Small intestine (tissue), 7 donors: Measurements from ENCODE around the gene MEG3. TPM values are rescaled to one million over a fixed set of nuclear protein-coding genes. Genes with fewer than 3 reads are reported as not detected.
"Not testable (repeated sequence)": the region's sequence is repeated elsewhere in the genome, so short reads cannot be mapped to it uniquely, and the experiment has no call there.

Experiments
- DNase-seq, 2 donors: peaks; one replicate each; pipeline versions ENCODE4 v3.0.0 to v3.0.0-alpha.2; 2013
- FAIRE-seq: peaks from 2 replicates; lab custom pipeline; 2012; peaks lifted over from hg19 to GRCh38; lab: Jason Lieb, UNC
- H3K27ac ChIP-seq, 3 donors: one replicate each; pipeline ENCODE4 v1.5.1; 2013; ENCODE audit warnings: low read length in 2 of 3, mild to moderate bottlenecking in 2 of 3, control low read depth in 1 of 3, inconsistent platforms in 1 of 3, low read depth in 1 of 3, moderate library complexity in 1 of 3
- H3K27me3 ChIP-seq, 3 donors: one replicate each; pipeline ENCODE4 v1.6.1; 2013; ENCODE audit warnings: low read length in 3 of 3, inconsistent platforms in 1 of 3; ENCODE audit not compliant: control insufficient read depth in 3 of 3, insufficient read depth in 3 of 3
- H3K36me3 ChIP-seq, 3 donors: one replicate each; pipeline ENCODE4 v1.6.1; 2013; ENCODE audit warnings: low read length in 3 of 3, inconsistent platforms in 1 of 3, low read depth in 1 of 3, mild to moderate bottlenecking in 1 of 3, moderate library complexity in 1 of 3; ENCODE audit not compliant: control insufficient read depth in 3 of 3, insufficient read depth in 2 of 3
- H3K4me1 ChIP-seq, 3 donors: one replicate each; pipeline ENCODE4 v1.6.1; 2013; ENCODE audit warnings: low read length in 2 of 3, inconsistent platforms in 1 of 3, low read depth in 1 of 3, mild to moderate bottlenecking in 1 of 3, moderate library complexity in 1 of 3; ENCODE audit not compliant: control insufficient read depth in 3 of 3, insufficient read depth in 2 of 3
- H3K4me3 ChIP-seq, 3 donors: one replicate each; pipeline ENCODE4 v1.5.1; 2013; ENCODE audit warnings: low read length in 3 of 3, control low read depth in 1 of 3, inconsistent platforms in 1 of 3, low read depth in 1 of 3, mild to moderate bottlenecking in 1 of 3, moderate library complexity in 1 of 3
- H3K9me3 ChIP-seq, 2 donors: one replicate each; pipeline ENCODE4 v1.6.1; 2013; ENCODE audit warnings: low read depth in 1 of 2, low read length in 1 of 2; ENCODE audit not compliant: control insufficient read depth in 2 of 2, insufficient read depth in 1 of 2
- WGBS, 3 donors: extraction: QIAGEN DNeasy Blood & Tissue Kit; methylation state at CpG; one replicate each; pipeline ENCODE4 v1.1.7; 2013; 5-methylcytosine and 5-hydroxymethylcytosine counted together
- polyA plus RNA-seq, 4 donors: library from polyadenylated mRNA; stranded (reverse) in 3 of 4; unstranded in 1 of 4; fragments of 200-250 nt in 3 of 4; fragments of 120-200 nt in 1 of 4; gene quantifications; one replicate each; pipeline versions ENCODE4 v1.2.1 to v1.2.3, GENCODE V29; 2013
- donor health status: healthy with polysubstance abuse.
- donor health status: control.
- donor health status: control.
- donor health status: Bipolar disorder and iron deficiency.
- donor health status: healthy.

MEG3 gene
- polyA plus RNA-seq, 4 donors, result 5.1 to 86.5 (median 14.6) TPM

DNA sequence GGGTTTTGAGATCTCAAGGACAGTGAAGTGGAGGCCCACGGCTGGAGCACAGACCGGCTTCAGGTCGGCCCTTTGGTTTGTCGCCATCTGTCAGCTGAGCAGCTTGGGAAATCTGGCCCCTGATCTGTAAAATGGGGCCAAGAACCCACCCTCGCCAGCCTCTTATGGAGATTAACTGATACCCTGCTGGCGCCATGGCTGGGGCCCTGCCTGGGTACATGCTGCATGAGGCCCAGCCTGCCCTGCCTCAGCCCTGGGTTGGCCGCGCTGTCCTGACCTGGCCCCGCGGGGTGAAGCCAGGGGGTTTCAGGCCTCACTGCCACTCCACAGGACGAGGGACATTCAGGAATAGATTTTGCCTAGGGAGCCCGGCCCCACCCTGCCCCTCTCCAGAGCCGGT is 33.9 kb upstream of the MEG3 start:
- H3K4me1 ChIP-seq, result no peaks in the 10 kb centered on the region
- H3K36me3 ChIP-seq, result no peaks in the 10 kb centered on the region
- FAIRE-seq, result no peak
- WGBS, 3 donors, result 85 to 91% (median 86%) methylated on average over 13 of the region's 13 CpGs
- no peak for DNase-seq
- H3K27ac ChIP-seq, result no peak overlapping the region
- no peaks in the 10 kb centered on the region for H3K27me3 ChIP-seq
- H3K9me3 ChIP-seq, result no peaks in the 10 kb centered on the region
- H3K4me3 ChIP-seq, result no peak overlapping the region

DNA sequence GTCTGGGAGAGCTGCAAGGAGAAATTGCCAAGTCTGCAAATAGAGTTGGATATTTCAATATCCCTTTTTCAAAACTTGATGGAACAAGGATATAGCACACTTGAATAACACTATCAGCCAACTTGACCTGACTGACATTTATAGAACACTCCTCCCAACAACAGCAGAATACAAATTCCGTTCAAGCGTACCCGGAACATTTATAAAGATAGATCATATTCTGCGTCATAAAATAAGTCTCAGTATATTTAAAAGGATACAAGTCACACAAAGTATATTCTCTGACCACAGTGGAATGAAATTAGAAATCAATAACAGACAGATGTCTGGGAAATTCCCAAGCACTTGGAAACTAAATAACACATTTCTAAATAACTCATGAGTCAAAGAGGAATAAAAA is 29.0 kb upstream of the MEG3 start:
- no peak for FAIRE-seq
- Histone ChIP-seq H3K36me3 (no peaks in the 10 kb centered on the region), H3K27me3 (no peaks in the 10 kb centered on the region), H3K4me1 (no peaks in the 10 kb centered on the region), H3K27ac (no peak overlapping the region), H3K4me3 (no peak overlapping the region), H3K9me3 (no peaks in the 10 kb centered on the region)
- WGBS, 3 donors, result 69 to 79% (median 76%) methylated on average over 4 of the region's 4 CpGs
- no peak for DNase-seq

DNA sequence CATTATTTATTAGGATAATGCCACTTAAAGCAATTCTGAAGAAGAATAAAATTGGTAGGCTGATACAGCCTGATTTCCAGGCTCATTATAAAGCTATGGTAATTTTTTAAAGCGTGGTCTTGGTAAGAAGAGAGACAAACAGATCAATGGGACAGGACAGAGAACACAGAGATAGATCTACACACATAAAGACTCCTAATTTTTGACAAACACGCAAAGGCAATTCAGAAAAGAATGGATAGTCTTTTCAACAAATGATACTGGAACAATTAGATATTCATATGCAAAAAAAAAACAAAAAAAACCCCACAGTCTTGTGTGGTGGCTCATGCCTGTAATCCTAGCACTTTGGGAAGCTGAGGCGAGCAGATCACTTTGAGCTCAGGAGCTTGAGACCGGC is 25.9 kb upstream of the MEG3 start:
- H3K4me1 ChIP-seq, result no peaks in the 10 kb centered on the region

DNA sequence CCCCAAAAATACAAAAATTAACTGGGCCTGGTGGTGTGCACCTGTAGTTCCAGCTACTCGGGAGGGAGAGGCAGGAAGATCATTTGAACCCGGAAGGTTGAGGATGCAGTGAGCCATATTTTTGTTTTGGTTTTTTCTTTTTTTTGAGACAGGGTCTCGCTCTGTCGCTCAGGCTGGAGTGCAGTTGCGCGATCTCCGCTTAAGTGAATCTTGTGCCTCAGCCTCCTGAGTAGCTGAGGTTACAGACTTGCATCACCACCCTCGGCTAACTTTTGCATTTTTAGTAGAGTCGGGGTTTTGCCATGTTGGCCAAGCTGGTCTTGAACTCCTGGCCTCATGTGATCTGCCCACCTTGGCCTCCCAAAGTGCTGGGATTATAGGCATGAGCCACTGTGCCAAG is 24.5 kb upstream of the MEG3 start:
- not testable (repeated sequence) for H3K27ac ChIP-seq, DNase-seq, FAIRE-seq, H3K9me3 ChIP-seq, H3K4me1 ChIP-seq, H3K27me3 ChIP-seq, H3K4me3 ChIP-seq, H3K36me3 ChIP-seq
- 87 to 94% (median 91%) methylated on average over 9 of the region's 9 CpGs for WGBS, 3 donors

More for the DNA sequence above, 25.9 kb upstream of the MEG3 start:
- no peak overlapping the region for H3K4me3 ChIP-seq
- H3K36me3 ChIP-seq, result no peaks in the 10 kb centered on the region
- DNase-seq (no peak), FAIRE-seq (no peak)
- 65 to 78% (median 71%) methylated on average over 4 of the region's 4 CpGs for WGBS, 3 donors
- no peak overlapping the region for H3K27ac ChIP-seq
- peaks cover 0 to 4% (median 2%) of the 10 kb centered on the region in 3 donors for H3K27me3 ChIP-seq
- H3K9me3 ChIP-seq, result no peaks in the 10 kb centered on the region

DNA sequence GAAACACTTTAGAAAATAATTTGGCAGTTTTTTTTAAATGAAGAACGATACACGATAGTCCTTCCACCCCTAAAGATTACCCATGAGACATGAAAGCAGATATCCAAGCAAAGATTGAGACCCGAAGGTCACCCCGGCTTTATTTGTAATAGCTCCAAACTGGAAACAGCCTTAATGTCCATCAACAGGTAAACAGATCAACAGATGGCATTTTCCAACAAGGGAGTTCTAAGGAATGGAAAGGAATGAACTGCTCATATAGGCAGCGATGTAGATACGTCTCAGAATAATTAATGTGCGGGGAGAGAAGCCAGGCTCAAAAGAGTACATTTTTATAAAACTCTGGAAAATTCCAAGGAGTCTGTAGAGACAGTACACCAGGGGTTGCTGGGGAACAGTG is 23.7 kb upstream of the MEG3 start:
- peaks cover 0 to 4% (median 2%) of the 10 kb centered on the region in 3 donors for H3K27me3 ChIP-seq
- H3K9me3 ChIP-seq, result no peaks in the 10 kb centered on the region
- FAIRE-seq, result no peak
- 82 to 88% (median 82%) methylated on average over 7 of the region's 7 CpGs for WGBS, 3 donors
- H3K36me3 ChIP-seq, result no peaks in the 10 kb centered on the region
- no peak for DNase-seq
- H3K27ac ChIP-seq, result no peak overlapping the region
- H3K4me3 ChIP-seq, result no peak overlapping the region
- no peaks in the 10 kb centered on the region for H3K4me1 ChIP-seq

DNA sequence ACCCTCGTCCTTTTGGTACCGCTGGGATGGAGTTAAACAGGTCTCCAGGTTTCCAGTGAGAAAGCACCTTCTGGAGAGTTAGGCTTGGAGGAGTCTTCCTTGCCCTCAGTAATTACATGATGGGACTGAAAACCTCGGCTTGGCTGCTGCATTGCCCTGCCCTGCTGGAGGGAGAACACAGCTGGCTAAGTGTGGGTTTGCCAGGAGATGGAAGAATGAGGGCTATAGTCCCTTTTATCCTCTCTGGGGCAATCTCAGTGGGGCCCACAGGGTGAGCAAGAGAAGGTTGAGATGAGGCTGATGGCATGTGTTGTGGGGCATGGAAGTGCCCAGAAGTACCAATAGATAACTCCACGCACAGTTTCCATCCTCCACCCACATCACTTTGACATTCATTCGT is 23.2 kb upstream of the MEG3 start:
- FAIRE-seq (no peak), DNase-seq (no peak)
- Histone ChIP-seq H3K27ac (no peak overlapping the region), H3K36me3 (no peaks in the 10 kb centered on the region), H3K9me3 (peaks cover 0 to 5% of the 10 kb centered on the region in 2 donors), H3K27me3 (peaks cover 0 to 4% (median 2%) of the 10 kb centered on the region in 3 donors), H3K4me3 (no peak overlapping the region), H3K4me1 (no peaks in the 10 kb centered on the region)
- 56 to 79% (median 70%) methylated on average over 5 of the region's 5 CpGs for WGBS, 3 donors

GRCh38 chr14:100803226-100803625 is 22.7 kb upstream of the MEG3 start:
- no peaks in the 10 kb centered on the region for H3K36me3 ChIP-seq
- WGBS, 3 donors, result 76 to 88% (median 86%) methylated on average over 8 of the region's 8 CpGs
- H3K4me1 ChIP-seq, result no peaks in the 10 kb centered on the region
- H3K9me3 ChIP-seq, result peaks cover 0 to 9% of the 10 kb centered on the region in 2 donors
- H3K27me3 ChIP-seq, result peaks cover 0 to 9% (median 2%) of the 10 kb centered on the region in 3 donors
- H3K4me3 ChIP-seq, result no peak overlapping the region
- no peak overlapping the region for H3K27ac ChIP-seq
- FAIRE-seq (no peak), DNase-seq (no peak)

DNA sequence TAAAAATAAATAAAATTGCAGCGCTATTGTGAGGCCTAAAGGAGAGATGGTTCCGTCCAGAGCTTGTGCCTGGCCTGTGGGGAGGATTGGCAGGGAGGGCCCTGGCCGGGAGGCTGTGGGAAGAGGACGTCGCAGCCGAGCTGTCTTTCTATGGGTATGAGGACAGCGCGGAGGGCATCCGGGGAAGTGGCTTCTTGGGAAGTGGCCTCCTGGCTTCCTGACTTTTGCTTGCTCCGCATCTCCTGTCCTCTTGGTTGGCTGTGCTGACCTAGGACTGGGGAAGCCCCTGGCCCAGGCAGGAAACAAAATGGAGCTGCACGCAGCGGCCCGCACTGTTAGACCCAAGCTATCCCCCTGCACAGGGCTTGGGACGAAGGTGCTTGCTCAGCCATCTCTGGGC is 22.2 kb upstream of the MEG3 start:
- Histone ChIP-seq H3K27ac (no peak overlapping the region), H3K4me3 (no peak overlapping the region), H3K27me3 (peaks cover 0 to 12% (median 4%) of the 10 kb centered on the region in 3 donors), H3K4me1 (no peaks in the 10 kb centered on the region), H3K9me3 (peaks cover 0 to 14% of the 10 kb centered on the region in 2 donors), H3K36me3 (no peaks in the 10 kb centered on the region)
- no peak for DNase-seq
- no peak for FAIRE-seq
- 85 to 88% (median 88%) methylated on average over 14 of the region's 14 CpGs for WGBS, 3 donors

- no peak for FAIRE-seq
- WGBS, 3 donors, result 82 to 85% (median 84%) methylated on average over 12 to 13 of the region's 13 CpGs
- H3K4me3 ChIP-seq, result no peak overlapping the region
Observed at GRCh38 chr14:100804138-100804537, 21.8 kb upstream of the MEG3 start.

More at GRCh38 chr14:100804138-100804537, 21.8 kb upstream of the MEG3 start:
- DNase-seq, result no peak
- no peaks in the 10 kb centered on the region for H3K36me3 ChIP-seq
- no peaks in the 10 kb centered on the region for H3K4me1 ChIP-seq
- H3K9me3 ChIP-seq, result peaks cover 0 to 19% of the 10 kb centered on the region in 2 donors
- peaks cover 0 to 15% (median 7%) of the 10 kb centered on the region in 3 donors for H3K27me3 ChIP-seq
- no peak overlapping the region for H3K27ac ChIP-seq
